Measurements from ENCODE around the gene WNT4. TPM values are rescaled to one million over a fixed set of nuclear protein-coding genes. Genes with fewer than 3 reads are reported as not detected.

The WNT4 gene
- total and polyA plus RNA-seq, 9 of the 15 experiments (the other 6 are each of a cell fraction or from before 2014, with no cell fraction given): 0.01 TPM; not detected in 8

DNA sequence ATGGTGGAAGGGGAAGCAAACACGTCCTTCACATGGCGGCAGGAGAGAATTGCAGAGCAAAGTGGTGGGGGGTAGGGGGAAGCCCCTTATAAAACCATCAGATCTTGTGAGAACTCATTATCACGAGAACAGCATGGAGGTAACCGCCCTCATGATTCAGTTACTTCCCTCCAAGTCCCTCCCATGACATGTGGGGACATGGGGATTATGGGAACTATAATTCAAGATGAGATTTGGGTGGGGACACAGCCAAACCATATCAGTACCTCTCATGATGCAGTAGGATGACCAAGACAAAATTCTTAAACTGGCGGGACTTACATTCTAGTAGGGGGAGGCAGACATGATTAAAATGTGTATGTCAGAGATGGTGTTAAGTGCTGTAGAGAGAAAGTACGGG, 38.8 kb downstream of the WNT4 start (continued):
- TF ChIP-seq LARP7 (IDR thresholded peaks at IDR 0.05) (no peak), FOXA3 (CRISPR knock-in tag; conservative IDR thresholded peaks at IDR 0.05 in 1 of 2, IDR thresholded peaks at IDR 0.05 in 1 of 2) (no peak), ASH1L (IDR thresholded peaks at IDR 0.05; ENCODE audit: borderline replicate concordance, low read depth, partially characterized antibody) (no peak)
- TF ChIP-seq, protein P1, sequence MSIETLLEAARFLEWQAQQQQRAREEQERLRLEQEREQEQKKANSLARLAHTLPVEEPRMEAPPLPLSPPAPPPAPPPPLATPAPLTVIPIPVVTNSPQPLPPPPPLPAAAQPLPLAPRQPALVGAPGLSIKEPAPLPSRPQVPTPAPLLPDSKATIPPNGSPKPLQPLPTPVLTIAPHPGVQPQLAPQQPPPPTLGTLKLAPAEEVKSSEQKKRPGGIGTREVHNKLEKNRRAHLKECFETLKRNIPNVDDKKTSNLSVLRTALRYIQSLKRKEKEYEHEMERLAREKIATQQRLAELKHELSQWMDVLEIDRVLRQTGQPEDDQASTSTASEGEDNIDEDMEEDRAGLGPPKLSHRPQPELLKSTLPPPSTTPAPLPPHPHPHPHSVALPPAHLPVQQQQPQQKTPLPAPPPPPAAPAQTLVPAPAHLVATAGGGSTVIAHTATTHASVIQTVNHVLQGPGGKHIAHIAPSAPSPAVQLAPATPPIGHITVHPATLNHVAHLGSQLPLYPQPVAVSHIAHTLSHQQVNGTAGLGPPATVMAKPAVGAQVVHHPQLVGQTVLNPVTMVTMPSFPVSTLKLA (conservative IDR thresholded peaks at IDR 0.05): 0 out of 4 replicates have a peak, but pooled peaks of 1 of the 2 experiments have one; percentile 6
- TF ChIP-seq, protein P2, sequence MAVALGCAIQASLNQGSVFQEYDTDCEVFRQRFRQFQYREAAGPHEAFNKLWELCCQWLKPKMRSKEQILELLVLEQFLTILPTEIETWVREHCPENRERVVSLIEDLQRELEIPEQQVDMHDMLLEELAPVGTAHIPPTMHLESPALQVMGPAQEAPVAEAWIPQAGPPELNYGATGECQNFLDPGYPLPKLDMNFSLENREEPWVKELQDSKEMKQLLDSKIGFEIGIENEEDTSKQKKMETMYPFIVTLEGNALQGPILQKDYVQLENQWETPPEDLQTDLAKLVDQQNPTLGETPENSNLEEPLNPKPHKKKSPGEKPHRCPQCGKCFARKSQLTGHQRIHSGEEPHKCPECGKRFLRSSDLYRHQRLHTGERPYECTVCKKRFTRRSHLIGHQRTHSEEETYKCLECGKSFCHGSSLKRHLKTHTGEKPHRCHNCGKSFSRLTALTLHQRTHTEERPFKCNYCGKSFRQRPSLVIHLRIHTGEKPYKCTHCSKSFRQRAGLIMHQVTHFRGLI (CRISPR knock-in tag; IDR thresholded peaks at IDR 0.05): no peak
- TF ChIP-seq, protein P3, sequence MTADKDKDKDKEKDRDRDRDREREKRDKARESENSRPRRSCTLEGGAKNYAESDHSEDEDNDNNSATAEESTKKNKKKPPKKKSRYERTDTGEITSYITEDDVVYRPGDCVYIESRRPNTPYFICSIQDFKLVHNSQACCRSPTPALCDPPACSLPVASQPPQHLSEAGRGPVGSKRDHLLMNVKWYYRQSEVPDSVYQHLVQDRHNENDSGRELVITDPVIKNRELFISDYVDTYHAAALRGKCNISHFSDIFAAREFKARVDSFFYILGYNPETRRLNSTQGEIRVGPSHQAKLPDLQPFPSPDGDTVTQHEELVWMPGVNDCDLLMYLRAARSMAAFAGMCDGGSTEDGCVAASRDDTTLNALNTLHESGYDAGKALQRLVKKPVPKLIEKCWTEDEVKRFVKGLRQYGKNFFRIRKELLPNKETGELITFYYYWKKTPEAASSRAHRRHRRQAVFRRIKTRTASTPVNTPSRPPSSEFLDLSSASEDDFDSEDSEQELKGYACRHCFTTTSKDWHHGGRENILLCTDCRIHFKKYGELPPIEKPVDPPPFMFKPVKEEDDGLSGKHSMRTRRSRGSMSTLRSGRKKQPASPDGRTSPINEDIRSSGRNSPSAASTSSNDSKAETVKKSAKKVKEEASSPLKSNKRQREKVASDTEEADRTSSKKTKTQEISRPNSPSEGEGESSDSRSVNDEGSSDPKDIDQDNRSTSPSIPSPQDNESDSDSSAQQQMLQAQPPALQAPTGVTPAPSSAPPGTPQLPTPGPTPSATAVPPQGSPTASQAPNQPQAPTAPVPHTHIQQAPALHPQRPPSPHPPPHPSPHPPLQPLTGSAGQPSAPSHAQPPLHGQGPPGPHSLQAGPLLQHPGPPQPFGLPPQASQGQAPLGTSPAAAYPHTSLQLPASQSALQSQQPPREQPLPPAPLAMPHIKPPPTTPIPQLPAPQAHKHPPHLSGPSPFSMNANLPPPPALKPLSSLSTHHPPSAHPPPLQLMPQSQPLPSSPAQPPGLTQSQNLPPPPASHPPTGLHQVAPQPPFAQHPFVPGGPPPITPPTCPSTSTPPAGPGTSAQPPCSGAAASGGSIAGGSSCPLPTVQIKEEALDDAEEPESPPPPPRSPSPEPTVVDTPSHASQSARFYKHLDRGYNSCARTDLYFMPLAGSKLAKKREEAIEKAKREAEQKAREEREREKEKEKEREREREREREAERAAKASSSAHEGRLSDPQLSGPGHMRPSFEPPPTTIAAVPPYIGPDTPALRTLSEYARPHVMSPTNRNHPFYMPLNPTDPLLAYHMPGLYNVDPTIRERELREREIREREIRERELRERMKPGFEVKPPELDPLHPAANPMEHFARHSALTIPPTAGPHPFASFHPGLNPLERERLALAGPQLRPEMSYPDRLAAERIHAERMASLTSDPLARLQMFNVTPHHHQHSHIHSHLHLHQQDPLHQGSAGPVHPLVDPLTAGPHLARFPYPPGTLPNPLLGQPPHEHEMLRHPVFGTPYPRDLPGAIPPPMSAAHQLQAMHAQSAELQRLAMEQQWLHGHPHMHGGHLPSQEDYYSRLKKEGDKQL (CRISPR knock-in tag; IDR thresholded peaks at IDR 0.05; ENCODE audit: borderline replicate concordance): no peak
- TF ChIP-seq, protein P4, sequence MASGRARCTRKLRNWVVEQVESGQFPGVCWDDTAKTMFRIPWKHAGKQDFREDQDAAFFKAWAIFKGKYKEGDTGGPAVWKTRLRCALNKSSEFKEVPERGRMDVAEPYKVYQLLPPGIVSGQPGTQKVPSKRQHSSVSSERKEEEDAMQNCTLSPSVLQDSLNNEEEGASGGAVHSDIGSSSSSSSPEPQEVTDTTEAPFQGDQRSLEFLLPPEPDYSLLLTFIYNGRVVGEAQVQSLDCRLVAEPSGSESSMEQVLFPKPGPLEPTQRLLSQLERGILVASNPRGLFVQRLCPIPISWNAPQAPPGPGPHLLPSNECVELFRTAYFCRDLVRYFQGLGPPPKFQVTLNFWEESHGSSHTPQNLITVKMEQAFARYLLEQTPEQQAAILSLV (tag; IDR thresholded peaks at IDR 0.05): no peak
- TF ChIP-seq, protein P5, sequence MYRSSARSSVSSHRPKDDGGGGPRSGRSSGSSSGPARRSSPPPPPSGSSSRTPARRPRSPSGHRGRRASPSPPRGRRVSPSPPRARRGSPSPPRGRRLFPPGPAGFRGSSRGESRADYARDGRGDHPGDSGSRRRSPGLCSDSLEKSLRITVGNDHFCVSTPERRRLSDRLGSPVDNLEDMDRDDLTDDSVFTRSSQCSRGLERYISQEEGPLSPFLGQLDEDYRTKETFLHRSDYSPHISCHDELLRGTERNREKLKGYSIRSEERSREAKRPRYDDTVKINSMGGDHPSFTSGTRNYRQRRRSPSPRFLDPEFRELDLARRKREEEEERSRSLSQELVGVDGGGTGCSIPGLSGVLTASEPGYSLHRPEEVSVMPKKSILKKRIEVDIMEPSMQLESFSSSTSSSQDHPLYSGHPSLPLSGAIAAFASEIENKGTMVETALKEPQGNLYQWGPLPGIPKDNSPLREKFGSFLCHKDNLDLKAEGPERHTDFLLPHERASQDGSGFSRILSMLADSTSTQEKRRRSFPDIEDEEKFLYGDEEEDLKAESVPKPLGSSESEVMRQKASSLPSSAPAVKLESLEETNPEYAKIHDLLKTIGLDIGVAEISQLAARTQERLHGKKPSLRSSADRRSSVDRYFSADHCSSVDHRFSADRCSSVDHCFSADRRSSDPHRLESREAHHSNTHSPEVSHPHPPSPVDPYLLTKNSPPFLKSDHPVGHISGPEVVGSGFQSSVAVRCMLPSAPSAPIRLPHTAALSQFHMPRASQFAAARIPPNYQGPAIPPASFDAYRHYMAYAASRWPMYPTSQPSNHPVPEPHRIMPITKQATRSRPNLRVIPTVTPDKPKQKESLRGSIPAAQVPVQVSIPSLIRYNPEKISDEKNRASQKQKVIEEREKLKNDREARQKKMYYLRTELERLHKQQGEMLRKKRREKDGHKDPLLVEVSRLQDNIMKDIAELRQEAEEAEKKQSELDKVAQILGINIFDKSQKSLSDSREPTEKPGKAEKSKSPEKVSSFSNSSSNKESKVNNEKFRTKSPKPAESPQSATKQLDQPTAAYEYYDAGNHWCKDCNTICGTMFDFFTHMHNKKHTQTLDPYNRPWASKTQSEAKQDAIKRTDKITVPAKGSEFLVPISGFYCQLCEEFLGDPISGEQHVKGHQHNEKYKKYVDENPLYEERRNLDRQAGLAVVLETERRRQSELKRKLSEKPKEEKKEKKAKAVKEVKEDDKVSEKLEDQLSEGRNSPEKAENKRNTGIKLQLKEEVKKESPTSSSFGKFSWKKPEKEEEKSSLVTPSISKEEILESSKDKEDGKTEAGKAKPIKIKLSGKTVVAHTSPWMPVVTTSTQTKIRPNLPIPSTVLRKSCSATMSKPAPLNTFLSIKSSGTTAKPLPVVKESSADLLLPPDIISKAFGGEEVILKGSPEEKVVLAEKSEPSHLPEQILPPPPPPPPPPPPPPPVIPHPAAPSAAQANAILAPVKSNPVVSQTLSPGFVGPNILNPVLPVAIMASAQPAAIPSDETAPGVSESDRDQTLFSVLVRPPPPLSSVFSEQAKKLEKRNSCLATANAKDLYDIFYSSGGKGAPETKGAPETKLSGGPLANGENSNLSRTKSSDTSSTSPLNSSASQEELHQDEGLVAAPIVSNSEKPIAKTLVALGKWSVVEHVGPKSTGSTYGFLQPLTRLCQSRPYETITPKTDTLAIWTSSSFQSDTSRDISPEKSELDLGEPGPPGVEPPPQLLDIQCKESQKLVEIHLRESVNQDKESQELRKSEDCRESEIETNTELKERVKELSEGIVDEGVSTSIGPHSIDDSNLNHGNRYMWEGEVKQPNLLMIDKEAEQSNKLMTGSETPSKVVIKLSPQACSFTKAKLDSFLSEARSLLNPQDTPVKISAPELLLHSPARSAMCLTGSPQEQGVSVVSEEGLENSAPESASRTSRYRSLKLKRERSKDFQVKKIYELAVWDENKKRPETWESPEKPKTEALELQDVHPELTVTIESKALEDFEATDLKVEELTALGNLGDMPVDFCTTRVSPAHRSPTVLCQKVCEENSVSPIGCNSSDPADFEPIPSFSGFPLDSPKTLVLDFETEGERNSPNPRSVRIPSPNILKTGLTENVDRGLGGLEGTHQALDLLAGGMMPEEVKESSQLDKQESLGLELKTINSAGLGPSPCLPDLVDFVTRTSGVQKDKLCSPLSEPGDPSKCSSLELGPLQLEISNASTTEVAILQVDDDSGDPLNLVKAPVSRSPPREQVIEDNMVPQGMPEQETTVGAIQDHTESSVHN (IDR thresholded peaks at IDR 0.05; ENCODE audit: borderline replicate concordance in 1 of 2, low read depth in 1 of 2): no peak
